Measurements from ENCODE around the gene SAP30BP.
A peak's percentile ranks its signal among the peaks of the same experiment; 100 is the strongest.

Gene SAP30BP

DNA sequence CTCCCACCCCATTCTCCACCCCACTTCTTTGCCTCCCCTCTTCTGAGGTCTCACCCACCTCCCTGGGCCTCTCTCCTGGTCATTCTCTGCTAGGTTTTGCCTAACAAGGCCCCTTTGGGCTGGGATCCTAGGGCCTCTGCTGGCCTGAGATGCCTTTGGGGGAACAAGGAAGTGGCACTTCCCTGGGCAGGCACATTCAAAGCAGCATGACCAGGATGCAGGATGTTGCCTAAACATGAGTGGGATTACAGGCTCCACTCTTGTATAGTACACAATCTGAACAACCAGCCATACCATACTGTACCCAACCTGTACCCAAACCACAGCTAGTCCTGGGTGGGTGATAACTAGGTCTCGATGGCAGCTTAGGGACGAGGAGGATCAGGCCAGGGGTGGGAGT is 88.9 kb downstream of the SAP30BP start:
- peak overlapping the region; percentile 48 for H3K27ac Mint-ChIP-seq
- no peaks in the 10 kb centered on the region for H3K9me3 Mint-ChIP-seq
- peaks cover 13% of the 10 kb centered on the region for H3K36me3 Mint-ChIP-seq
- H3K4me3 Mint-ChIP-seq, result no peak overlapping the region
- peaks cover 23% of the 10 kb centered on the region for H3K4me1 Mint-ChIP-seq
- no peak for ATAC-seq
- no peak for DNase-seq (ENCODE audit: low spot score in 2 of 2)

DNA sequence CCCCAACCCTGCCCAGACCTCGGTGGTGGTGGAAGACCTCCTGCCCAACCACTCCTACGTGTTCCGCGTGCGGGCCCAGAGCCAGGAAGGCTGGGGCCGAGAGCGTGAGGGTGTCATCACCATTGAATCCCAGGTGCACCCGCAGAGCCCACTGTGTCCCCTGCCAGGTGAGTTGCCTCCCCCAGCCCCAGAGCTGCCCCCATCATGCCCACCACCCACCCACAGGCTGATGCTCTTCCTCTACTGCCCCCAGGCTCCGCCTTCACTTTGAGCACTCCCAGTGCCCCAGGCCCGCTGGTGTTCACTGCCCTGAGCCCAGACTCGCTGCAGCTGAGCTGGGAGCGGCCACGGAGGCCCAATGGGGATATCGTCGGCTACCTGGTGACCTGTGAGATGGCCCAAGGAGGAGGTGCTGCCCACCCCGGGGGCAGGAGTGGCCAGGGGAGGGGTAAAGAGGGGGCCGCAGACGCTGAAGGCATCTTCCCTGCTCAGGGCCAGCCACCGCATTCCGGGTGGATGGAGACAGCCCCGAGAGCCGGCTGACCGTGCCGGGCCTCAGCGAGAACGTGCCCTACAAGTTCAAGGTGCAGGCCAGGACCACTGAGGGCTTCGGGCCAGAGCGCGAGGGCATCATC is 89.4 kb downstream of the SAP30BP start:
- no peak for DNase-seq (ENCODE audit: low spot score in 2 of 2)
- Mint-ChIP-seq H3K9me3 (no peaks in the 10 kb centered on the region), H3K4me3 (no peak overlapping the region), H3K27ac (no peak overlapping the region), H3K4me1 (peaks cover 23% of the 10 kb centered on the region), H3K36me3 (peaks cover 13% of the 10 kb centered on the region)
- no peak for ATAC-seq

DNA sequence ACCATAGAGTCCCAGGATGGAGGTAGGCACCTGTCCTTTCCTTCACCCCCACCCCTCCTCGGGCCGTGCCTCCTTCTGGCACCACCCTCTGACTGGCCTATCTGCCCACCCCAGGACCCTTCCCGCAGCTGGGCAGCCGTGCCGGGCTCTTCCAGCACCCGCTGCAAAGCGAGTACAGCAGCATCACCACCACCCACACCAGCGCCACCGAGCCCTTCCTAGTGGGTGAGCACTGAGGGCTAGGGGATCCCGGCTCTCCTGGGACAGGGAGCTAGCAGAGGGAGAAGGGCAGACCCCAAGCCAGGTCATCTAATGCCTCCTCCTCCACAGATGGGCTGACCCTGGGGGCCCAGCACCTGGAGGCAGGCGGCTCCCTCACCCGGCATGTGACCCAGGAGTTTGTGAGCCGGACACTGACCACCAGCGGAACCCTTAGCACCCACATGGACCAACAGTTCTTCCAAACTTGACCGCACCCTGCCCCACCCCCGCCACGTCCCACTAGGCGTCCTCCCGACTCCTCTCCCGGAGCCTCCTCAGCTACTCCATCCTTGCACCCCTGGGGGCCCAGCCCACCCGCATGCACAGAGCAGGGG is 90.0 kb downstream of the SAP30BP start:
- no peak for DNase-seq (ENCODE audit: low spot score in 2 of 2)
- no peak overlapping the region for H3K27ac Mint-ChIP-seq
- H3K4me3 Mint-ChIP-seq, result no peak overlapping the region
- peaks cover 13% of the 10 kb centered on the region for H3K36me3 Mint-ChIP-seq
- ATAC-seq, result no peak
- peaks cover 23% of the 10 kb centered on the region for H3K4me1 Mint-ChIP-seq
- H3K9me3 Mint-ChIP-seq, result no peaks in the 10 kb centered on the region
